Esophagus muscularis mucosa (tissue), 4 donors: ENCODE data around the gene PCDH15. TPM values are rescaled to one million over a fixed set of nuclear protein-coding genes. Genes with fewer than 3 reads are reported as not detected.
"Not testable (repeated sequence)": the region's sequence is repeated elsewhere in the genome, so short reads cannot be mapped to it uniquely, and the experiment has no call there.

Experiments used
- DNase-seq: peaks from one replicate; pipeline ENCODE4 v3.0.0-alpha.2; 2017; ENCODE audit errors: extremely low spot score
- H3K27ac ChIP-seq, 4 donors: fragments of 200-600 bp; sonication (generic); replicated peaks in 1 of 4; 1 replicate in 3 of 4; 2 replicates in 1 of 4; pipeline ENCODE4 v1.5.1; 2016 to 2019; ENCODE audit warnings: mild to moderate bottlenecking in 1 of 4
- H3K27me3 ChIP-seq, 4 donors: fragments of 200-600 bp; sonication (generic); one replicate each; pipeline versions ENCODE4 v1.5.1 to v1.6.0; 2016 to 2019
- H3K36me3 ChIP-seq, 4 donors: fragments of 200-600 bp; sonication (generic); one replicate each; pipeline ENCODE4 v1.5.1; 2016 to 2019
- H3K4me1 ChIP-seq, 4 donors: fragments of 200-600 bp; sonication (generic); one replicate each; pipeline ENCODE4 v1.5.1; 2016 to 2019
- H3K4me3 ChIP-seq, 4 donors: fragments of 200-600 bp; sonication (generic); 1 replicate in 2 of 4; 2 replicates in 2 of 4; pipeline ENCODE4 v1.5.1; 2016 to 2019; ENCODE audit warnings: mild to moderate bottlenecking in 4 of 4, moderate library complexity in 1 of 4
- H3K9me3 ChIP-seq, 4 donors: fragments of 200-600 bp; sonication (generic); 1 replicate in 3 of 4; 2 replicates in 1 of 4; pipeline ENCODE4 v1.5.1; 2016 to 2019
- CTCF ChIP-seq, 3 experiments: fragments of 200-600 bp in 2 of 3; fragments of 450-650 bp in 1 of 3; sonication (generic) in 2 of 3; IDR thresholded peaks; one replicate each; pipeline ENCODE4 v1.5.1; 2017 to 2019; ENCODE audit warnings: antibody characterized with exemption in 3 of 3, mild to moderate bottlenecking in 2 of 3, moderate library complexity in 1 of 3
- EP300 ChIP-seq: sonication (generic); formaldehyde crosslinking; IDR thresholded peaks from one replicate; pipeline ENCODE4 v1.6.1; 2017; ENCODE audit warnings: antibody characterized with exemption
- POLR2A ChIP-seq: fragments of 450-650 bp; IDR thresholded peaks from one replicate; pipeline ENCODE4 v1.6.1; 2017; ENCODE audit warnings: antibody characterized with exemption, moderate library complexity, mild to moderate bottlenecking, low read depth
- POLR2AphosphoS5 ChIP-seq, 2 donors: sonication (generic); formaldehyde crosslinking; IDR thresholded peaks; one replicate each; pipeline ENCODE4 v1.6.1; 2017; ENCODE audit warnings: antibody characterized with exemption in 2 of 2
- WGBS: methylation state at CpG from one replicate; pipeline ENCODE4 v1.1.5; 2018; 5-methylcytosine and 5-hydroxymethylcytosine counted together
- intact Hi-C: fragments of 100-400 bp; cut with DNase I; formaldehyde crosslinking; loops from one replicate; pipeline ENCODE4 v1.15.1; 2023
- total RNA-seq, 4 donors: library from RNA; depleted of rRNA; stranded (reverse); fragments of >200 nt; gene quantifications; one replicate each; pipeline versions ENCODE4 v1.1.0 to v1.2.1, GENCODE V29; 2016

Gene PCDH15
- total RNA-seq, 4 donors from 2014 or later: 0.13 to 0.50 TPM; not detected in 2

GRCh38 chr10:53952698-53953630 lies 848.1 kb downstream of the PCDH15 start:
- Histone ChIP-seq H3K4me3 (no peak overlapping the region), H3K9me3 (no peaks in the 10 kb centered on the region), H3K36me3 (no peaks in the 10 kb centered on the region), H3K27me3 (no peaks in the 10 kb centered on the region), H3K4me1 (no peaks in the 10 kb centered on the region), H3K27ac (no peak overlapping the region)
- TF ChIP-seq EP300 (no peak), POLR2AphosphoS5 (IDR thresholded peaks at IDR 0.05) (no peak), CTCF (IDR thresholded peaks at IDR 0.05) (no peak), POLR2A (no peak)
- DNase-seq: no peak
- WGBS: 71% methylated on average over 2 of the region's 4 CpGs
- intact Hi-C loops: no loop called here

DNA sequence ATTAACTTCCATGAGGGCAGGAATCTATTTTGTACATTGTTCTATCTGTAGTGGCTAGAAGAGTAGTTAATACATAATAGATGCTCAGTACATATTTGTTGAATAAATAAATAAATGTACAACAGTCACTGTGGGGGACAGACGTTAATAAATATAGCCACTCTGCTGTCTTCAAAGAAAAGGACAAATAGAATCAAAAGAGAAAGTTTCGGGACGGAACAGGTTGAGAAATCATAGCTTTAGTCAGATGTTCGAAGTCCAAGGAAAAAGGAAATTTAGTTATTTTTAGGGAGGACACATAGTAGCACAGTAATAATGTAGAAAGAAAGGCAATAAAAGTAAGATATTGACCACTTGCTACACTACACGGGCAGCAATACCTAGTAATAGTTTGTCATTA lies 861.4 kb downstream of the PCDH15 start:
- no peak overlapping the region for H3K4me3 ChIP-seq
- no peaks in the 10 kb centered on the region for H3K27me3 ChIP-seq
- WGBS: 88% methylated on average over 5 of the region's 5 CpGs
- DNase-seq: no peak
- no peaks in the 10 kb centered on the region for H3K4me1 ChIP-seq
- TF ChIP-seq POLR2AphosphoS5 (IDR thresholded peaks at IDR 0.05): no peak
- TF ChIP-seq EP300: no peak
- no peak for TF ChIP-seq POLR2A
- TF ChIP-seq CTCF (IDR thresholded peaks at IDR 0.05): no peak
- no peaks in the 10 kb centered on the region for H3K9me3 ChIP-seq
- no peak overlapping the region for H3K27ac ChIP-seq
- H3K36me3 ChIP-seq: no peaks in the 10 kb centered on the region
- intact Hi-C loops: no loop called here

GRCh38 chr10:53930648-53931047 lies 870.4 kb downstream of the PCDH15 start:
- 61% methylated on average over 3 of the region's 3 CpGs for WGBS
- Histone ChIP-seq H3K4me1 (no peaks in the 10 kb centered on the region), H3K27me3 (no peaks in the 10 kb centered on the region), H3K4me3 (no peak overlapping the region), H3K9me3 (no peaks in the 10 kb centered on the region), H3K27ac (no peak overlapping the region), H3K36me3 (no peaks in the 10 kb centered on the region)
- TF ChIP-seq CTCF (IDR thresholded peaks at IDR 0.05) (no peak), POLR2A (no peak), EP300 (no peak), POLR2AphosphoS5 (IDR thresholded peaks at IDR 0.05) (no peak)
- intact Hi-C loops: no loop called here
- DNase-seq: no peak

- H3K27me3 ChIP-seq, H3K9me3 ChIP-seq, intact Hi-C loops, DNase-seq, H3K4me1 ChIP-seq, H3K36me3 ChIP-seq, H3K4me3 ChIP-seq, H3K27ac ChIP-seq: not testable (repeated sequence)
- 100% methylated on average over 9 of the region's 34 CpGs for WGBS
These were observed 876.9 kb downstream of the PCDH15 start for GRCh38 chr10:53924051-53924700.

- H3K36me3 ChIP-seq: no peaks in the 10 kb centered on the region
- H3K9me3 ChIP-seq: no peaks in the 10 kb centered on the region
- intact Hi-C loops: no loop called here
- no peaks in the 10 kb centered on the region for H3K27me3 ChIP-seq
- H3K4me3 ChIP-seq: no peak overlapping the region
- DNase-seq: no peak
- H3K27ac ChIP-seq: no peak overlapping the region
- WGBS: 73% methylated on average over 4 of the region's 4 CpGs
- no peaks in the 10 kb centered on the region for H3K4me1 ChIP-seq
- TF ChIP-seq EP300: no peak
- TF ChIP-seq CTCF (IDR thresholded peaks at IDR 0.05): no peak
- no peak for TF ChIP-seq POLR2A
- TF ChIP-seq POLR2AphosphoS5 (IDR thresholded peaks at IDR 0.05): no peak
These were observed 882.3 kb downstream of the PCDH15 start for GRCh38 chr10:53918755-53919154.
